Measurements from ENCODE around the gene NLGN3.
"Not testable (repeated sequence)": the region's sequence is repeated elsewhere in the genome, so short reads cannot be mapped to it uniquely, and the experiment has no call there.

The NLGN3 gene

GRCh38 chrX:71173440-71173839, 28.8 kb downstream of the NLGN3 start:
- DNase-seq = no peak

- DNase-seq = no peak
Measured at GRCh38 chrX:71174795-71175194, 30.2 kb downstream of the NLGN3 start.

GRCh38 chrX:71175531-71175930, 30.9 kb downstream of the NLGN3 start:
- DNase-seq = no peak

- DNase-seq = no peak
Measured at GRCh38 chrX:71177327-71177726, 32.7 kb downstream of the NLGN3 start.

GRCh38 chrX:71178908-71179307, 34.3 kb downstream of the NLGN3 start:
- DNase-seq = peak; percentile 83

GRCh38 chrX:71180579-71181265, 36.1 kb downstream of the NLGN3 start:
- DNase-seq = not testable (repeated sequence)

GRCh38 chrX:71181558-71181909, 36.9 kb downstream of the NLGN3 start:
- DNase-seq = no peak

- DNase-seq = peak; percentile 99
Measured at GRCh38 chrX:71181910-71182799, 37.5 kb downstream of the NLGN3 start.

- no peak for DNase-seq
Measured at GRCh38 chrX:71182871-71183270, 38.2 kb downstream of the NLGN3 start.

GRCh38 chrX:71183341-71183740, 38.7 kb downstream of the NLGN3 start:
- no peak for DNase-seq

GRCh38 chrX:71184092-71184491, 39.5 kb downstream of the NLGN3 start:
- DNase-seq = no peak

GRCh38 chrX:71184803-71185495, 40.3 kb downstream of the NLGN3 start:
- no peak for DNase-seq

- no peak for DNase-seq
Measured at GRCh38 chrX:71191248-71191647, 46.6 kb downstream of the NLGN3 start.

- no peak for DNase-seq
Measured at GRCh38 chrX:71195964-71196649, 51.5 kb downstream of the NLGN3 start.

- DNase-seq = no peak
Measured at GRCh38 chrX:71198066-71198465, 53.4 kb downstream of the NLGN3 start.

GRCh38 chrX:71199252-71200008, 54.8 kb downstream of the NLGN3 start:
- no peak for DNase-seq

GRCh38 chrX:71210816-71211215, 66.2 kb downstream of the NLGN3 start:
- no peak for DNase-seq

GRCh38 chrX:71212536-71212935, 67.9 kb downstream of the NLGN3 start:
- DNase-seq = no peak

GRCh38 chrX:71214152-71214551, 69.5 kb downstream of the NLGN3 start:
- DNase-seq = no peak

GRCh38 chrX:71214604-71215337, 70.1 kb downstream of the NLGN3 start:
- DNase-seq = no peak

GRCh38 chrX:71215338-71215912, 70.8 kb downstream of the NLGN3 start:
- no peak for DNase-seq

Data from NCI-H2227 treated with DMSO at 0.1 percent for 48 hours (cell line).